HG02973 (cell line): ENCODE results near the gene CHI3L2.
"Not testable (repeated sequence)": the region's sequence is repeated elsewhere in the genome, so short reads cannot be mapped to it uniquely, and the experiment has no call there.

Experiments
- ATAC-seq: cut with Tn5 transposase; IDR thresholded peaks from one replicate; pipeline ENCODE4 v1.9.1; 2021; ENCODE audit warnings: moderate library complexity; ENCODE audit not compliant: unreplicated experiment

CHI3L2 gene

DNA sequence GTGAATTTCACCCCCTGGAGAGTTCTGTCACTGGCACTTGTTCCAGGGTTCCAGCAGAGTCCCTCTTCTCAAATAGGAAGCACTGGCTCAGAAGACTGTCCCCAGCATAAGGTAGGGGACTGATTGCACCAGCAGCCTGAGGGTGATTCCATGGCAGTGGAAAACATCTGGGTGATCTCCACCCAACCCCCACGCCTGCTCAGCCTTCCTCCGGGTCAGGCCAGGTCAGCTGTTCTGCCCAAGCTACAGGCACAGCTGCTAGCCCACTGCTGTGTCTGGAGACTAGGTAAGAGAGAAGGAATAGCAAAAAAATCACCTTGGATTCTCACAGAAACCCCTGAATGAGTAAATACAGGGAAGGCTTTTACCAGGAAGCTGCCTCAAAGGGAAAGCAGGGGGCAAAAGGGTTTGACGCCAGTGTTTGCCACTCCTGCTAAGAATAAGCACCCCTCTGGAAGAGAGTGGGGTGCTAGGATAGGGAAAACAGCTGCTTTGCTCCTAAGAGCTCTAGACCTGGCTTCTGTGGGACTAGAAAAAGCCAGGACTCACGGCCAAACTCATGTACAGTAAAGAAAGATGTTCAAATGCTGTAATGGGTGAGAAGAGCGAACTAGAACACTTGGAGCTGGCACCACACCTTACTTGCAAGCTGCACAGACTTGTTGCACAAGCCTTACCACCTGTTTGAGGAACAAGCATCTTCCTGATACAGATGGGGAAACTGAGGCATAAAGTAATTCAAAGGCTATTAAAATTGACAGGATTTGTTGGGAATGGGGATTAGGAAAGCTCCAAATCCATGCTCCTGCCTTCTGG is 26.0 kb upstream of the CHI3L2 start:
- no peak for ATAC-seq

DNA sequence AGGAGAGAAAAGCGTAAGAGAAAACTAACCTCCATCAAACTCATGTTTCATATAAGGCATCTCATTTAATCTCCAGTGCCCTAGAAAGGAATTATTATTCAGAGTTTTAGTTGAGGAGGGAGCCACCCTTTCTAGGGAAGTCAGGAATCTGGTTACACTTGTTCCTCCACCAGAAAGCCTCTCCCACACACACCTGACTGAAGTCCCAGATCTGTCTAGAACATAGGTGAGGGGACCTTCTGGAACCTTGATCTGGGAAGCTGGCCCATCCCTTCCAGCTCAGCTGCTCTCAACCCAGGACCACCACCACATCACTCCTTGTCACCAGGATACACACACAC is 25.2 kb upstream of the CHI3L2 start:
- no peak for ATAC-seq

DNA sequence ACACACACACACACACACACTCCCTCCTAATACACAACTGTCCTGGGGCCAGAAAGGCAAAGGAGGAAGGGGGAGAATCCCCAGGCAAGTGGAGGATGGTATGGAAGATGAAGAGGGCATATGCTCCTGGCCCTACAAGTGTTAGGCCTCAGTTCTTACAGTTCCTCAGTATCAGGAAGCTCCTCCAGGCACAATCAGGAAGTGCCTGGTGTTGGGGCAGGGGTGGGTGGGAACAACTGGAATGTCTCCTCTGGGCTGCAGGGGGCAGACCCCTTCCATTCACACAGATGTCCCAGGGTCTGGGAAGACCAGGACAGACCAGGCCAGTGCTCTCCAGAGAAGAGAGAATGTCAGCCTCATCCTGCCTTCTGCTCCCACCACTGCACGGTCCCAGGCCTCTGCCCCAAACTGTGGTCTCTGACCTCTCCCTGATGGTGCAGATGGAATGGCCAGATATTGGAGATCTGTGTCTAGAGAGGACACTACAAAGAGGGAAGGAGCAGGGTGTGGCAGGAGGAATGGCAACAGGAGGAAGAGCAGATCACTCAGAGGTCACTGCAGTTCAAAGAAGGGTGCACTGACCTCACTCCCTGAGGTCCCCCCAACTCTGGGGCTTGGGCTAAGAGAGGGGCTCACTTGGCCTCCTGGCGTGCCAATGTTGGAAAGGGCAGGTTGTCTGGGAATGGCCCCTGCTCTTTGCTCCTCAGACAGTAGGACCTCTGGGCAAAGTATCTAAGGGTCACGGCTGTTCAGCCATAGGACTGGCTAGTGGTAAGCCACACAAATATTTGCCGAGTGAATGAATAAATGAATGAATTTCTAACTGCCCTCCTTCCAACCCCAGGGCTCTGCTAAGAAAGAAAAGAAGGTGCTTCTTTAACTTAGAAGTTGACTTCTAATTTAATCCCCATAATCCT is 24.5 kb upstream of the CHI3L2 start:
- ATAC-seq = no peak

DNA sequence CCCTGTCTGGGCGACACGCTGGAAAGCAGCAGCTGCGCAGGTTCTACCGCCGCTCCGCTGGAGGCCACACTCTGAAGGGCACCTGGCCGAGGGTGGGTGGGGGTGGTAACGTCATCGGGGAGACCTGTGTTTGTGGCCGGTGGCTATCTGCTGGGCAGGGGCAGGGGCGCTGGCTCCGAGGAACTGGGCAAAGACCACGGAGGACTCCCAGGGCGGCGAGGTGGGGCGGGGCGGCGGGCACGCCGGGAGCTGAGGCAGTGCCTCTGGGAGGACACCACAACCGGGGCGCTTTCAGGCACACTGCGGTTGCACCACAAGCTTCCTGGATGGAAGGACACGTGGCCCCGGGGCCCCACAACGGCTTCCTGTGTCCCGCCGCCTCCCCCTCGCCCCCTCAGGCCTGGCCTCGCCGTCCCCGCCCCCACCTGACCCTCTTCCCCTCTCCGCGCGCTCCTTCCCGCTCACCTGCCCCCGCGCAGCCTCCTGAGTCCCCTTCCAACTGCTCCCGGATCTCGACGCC is 23.8 kb upstream of the CHI3L2 start:
- peak; percentile 49 for ATAC-seq

DNA sequence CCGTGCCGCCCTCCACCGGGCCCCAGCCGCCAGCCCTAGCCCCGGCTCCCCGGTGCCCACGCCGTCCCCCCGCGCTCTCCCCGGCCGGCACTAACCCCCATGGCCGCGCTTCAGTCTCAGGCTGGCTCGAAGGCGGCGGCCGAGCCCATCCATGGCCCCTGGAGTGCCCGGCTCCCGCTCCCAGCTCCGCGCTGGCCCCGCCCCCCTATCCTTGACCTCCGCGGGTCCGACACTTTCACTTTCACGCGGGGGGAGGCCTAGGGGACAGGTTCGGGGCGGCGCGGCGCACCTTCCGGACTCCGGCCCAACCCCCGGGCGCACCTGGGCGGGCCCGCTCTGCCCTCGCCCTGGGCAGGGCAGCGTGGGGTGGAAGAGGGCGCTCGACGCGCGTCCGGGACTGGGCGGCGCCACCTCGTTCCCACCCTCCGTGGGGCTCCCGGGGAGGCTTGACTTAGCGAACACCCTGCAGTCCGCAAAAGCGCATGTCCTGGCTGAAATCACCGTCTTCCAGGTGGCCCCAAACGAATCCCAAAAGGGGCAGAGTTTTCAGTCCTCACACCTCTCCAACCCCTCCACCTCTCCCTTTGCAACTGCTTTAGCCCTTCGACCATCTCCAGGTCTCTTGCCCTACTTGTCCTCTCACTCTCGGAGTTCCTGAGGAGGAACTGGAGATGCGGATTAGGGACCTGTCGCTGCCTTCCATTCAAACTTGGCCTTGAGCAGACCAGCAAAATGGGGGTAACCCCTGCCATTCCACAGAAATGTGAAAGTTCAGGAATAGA is 23.1 kb upstream of the CHI3L2 start:
- ATAC-seq = peak; percentile 55

DNA sequence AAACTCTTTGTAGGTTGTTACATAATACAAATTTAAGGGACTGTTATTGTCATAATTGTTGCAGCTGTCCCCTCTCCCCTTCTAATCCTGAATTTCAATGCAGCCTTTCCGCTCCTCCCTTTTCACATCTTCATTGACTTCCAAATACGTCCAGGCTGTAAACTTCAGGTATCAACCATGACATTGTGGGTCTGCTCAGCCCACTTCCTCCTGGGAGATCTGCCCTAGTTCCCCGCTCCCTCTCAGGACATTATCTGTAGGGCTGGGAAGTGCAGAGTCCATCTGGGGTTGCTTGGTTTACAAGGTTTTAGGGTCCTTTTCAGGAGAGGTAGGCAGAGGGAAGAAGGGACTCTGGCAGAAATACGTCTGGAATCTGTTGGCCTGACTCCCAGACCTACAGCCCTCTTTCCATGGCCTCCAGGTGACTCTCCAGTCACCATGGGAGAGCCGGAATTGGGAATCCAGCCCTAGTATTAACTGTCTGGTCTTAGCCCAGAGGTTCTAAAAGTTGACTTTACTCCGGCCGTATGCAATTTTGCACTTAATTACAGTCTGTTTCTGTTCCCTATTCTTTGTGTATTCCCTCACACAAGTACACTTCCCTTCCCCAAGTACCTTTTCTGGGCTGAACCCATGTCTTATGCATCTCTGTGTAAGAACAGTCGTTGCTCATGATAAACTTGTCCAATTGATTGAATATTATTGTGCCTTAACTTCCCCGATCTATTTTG is 22.4 kb upstream of the CHI3L2 start:
- no peak for ATAC-seq

DNA sequence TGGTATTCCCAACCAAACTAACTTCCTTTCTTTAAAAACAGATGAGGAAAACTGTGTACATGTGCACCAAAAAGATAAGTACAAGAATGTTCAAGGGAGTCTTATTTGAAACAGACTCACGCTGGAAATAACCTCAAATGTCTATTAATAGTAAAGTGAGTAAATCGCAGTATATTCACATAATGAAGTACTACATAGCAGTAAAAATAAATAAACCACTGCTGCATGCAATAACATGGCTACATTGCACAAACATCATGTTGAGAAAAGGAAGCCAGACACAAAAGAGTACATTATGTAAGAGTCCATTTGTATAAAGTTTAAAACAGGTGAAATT is 21.8 kb upstream of the CHI3L2 start:
- no peak for ATAC-seq

DNA sequence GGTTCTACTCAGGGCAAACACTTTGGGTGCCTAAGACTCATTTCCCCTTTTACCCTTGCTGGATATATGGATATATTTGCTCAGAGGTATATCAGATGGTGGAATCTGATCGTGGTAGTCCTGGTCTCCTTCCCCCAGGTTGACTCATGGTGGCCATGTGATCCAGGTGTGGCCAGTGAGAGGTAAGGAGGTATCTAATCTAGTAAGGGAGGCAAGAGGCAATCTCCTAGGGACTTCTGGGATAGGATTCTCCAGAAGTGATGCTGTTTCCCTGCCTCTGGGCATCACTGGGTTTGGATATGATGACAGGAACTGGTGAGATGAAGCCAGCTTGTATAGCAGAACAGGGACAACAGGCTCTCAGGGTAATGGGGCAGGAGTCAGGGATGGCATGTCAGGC is 18.6 kb upstream of the CHI3L2 start:
- no peak for ATAC-seq

DNA sequence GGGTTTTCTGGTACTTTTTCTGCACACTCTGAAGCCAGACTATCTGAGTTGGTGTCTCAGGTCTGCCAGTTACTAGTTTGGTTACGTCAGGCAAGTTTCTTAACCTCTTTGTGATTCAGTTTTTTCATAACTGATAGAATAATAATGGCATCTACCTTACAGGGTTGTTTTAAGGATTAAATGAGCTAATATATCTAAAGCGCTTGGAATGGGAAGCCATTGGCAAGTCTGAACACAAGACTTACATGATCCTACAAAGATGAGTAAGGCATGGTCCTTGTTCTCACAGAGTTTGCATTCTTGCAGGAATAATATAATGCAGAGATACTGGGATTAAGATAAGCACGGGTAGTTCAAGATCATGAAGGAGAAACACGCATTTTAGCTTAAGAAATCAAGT is 17.9 kb upstream of the CHI3L2 start:
- no peak for ATAC-seq

DNA sequence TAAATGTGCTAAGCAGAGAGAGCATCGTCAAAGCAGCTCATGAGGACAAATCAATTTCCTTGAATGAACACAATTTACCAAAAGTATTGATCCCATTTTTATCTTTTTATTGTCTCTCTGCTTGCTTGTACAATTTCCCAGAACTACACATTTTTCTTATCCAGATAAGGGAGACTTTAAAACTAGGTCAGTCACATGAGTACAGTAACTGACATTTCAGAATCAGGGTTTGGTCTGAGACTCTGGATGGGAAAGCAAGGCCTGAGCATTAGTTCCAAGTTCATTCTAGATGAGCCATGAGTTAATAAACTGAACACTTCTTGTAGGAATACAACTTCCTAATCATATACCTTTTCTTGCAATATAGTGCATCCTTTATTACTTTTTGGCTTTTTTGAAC is 15.6 kb upstream of the CHI3L2 start:
- no peak for ATAC-seq

DNA sequence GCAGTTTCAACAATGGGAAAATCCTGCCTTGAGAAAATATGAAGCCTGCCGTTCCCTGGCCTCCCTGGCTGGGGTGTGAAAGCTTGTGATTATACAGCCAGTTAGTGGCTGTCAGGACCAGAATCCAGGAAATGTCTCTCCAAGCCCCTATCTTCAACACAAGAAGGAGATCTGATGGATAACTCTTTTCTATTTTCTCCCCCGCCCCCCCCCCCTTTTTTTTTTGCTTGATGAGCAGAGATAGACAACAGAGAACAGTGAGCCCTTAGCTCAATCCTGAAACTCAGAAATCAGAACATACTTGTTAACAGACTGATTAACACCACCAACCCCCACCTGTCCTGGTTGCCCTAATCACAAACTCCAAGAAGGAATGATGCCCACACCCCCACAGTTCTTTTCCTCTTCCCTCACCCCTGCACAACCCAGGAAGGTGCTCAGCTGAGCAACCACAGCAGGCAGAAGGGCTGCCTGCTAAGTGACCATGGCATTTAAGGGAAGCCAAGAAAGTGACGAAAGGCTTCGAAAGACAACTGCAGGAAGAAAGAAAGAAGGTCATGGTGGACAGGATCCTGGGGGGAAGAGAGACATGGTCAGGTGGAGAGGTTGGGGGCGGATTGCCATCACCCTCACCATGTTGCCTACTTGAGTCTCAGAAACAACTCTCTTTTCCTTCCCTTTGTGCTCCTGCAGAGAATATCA is 14.7 kb upstream of the CHI3L2 start:
- ATAC-seq = no peak

DNA sequence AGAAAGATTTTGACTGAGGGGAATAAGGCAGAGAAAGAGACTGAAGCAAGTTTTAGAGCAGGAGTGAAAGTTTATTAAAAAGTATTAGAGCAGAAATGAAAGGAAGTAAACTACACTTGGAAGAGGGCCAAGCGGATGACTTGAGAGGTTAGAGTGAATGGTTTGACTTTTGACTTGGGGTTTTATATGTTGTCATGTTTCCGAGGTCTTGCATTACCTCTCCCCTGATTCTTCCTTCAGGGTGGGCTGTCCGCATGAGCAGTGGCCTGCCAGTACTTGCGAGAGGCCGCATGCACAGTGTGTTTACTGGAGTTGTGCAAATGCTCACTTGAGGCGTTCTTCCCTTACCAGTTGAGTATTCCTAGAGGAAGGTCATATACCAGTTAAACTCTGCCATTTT is 14.1 kb upstream of the CHI3L2 start:
- ATAC-seq = no peak

DNA sequence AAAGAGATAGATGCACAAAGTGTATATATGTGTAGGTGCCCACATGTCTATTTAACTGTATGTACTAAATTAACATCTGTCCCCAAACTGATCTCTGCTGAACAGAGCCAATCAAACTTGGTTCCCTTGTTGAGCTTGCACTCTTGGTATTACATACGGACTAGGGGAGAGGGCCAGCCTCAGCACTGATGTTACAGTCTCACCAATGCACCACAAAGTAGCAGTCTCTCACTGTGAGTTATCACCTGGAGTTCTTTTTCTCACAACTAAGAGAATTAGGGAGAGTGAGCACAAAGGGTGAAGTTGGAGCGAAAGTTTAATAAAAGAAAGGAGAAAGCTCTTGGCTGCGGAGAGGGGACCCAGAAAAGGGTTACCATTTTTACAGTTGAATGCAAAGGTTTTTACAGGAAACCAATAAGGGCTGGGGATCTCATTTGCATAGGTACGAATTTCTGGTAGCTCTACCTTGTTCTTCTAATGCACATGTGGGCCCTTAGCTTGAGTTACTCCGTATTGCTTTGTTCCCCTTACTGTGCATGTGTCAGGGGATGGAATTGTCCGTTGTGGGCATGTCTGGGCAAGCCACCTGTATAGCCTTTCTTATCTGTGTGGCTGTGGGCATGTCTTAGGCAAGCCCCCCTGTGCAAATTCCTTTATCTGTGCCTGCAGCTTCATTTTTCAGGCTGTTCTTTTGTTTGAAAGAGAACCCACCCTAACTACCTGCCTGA is 13.3 kb upstream of the CHI3L2 start:
- no peak for ATAC-seq

DNA sequence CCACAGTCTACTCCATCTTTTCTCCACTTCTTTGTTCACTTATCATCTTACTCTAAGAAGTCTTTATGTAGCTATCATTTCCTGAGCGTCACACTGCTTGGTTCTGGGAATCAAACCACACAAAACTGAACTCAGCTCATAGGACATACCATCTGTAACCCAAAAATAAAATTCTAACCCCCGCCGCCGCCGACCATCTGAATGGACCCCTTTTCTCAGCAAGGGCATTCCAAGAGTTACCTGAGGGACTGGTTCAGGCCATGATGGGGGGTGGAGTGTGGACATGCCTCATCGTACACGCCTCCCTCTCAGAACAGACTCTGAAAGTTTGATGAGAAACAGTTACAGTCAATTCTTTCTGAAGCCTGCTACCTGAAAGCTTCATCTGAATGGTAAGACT is 12.6 kb upstream of the CHI3L2 start:
- ATAC-seq = no peak

DNA sequence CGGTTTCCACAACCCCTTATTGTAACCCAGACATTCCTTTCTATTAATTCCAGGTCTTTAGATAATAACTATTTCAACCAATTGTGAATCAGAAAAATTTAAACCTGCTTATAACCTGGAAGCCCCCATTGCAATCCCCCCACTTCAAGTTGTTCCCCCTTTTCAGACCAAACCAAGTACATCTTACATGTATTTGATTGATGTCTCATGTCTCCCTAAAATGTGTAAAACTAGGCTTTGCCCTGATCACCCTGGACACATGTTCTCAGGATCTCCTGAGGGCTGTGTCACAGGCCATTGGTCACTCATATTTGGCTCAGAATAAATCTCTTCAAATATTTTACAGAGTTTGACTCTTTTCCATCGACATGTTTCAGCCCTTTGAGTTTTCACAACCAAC is 12.2 kb upstream of the CHI3L2 start:
- ATAC-seq = not testable (repeated sequence)

DNA sequence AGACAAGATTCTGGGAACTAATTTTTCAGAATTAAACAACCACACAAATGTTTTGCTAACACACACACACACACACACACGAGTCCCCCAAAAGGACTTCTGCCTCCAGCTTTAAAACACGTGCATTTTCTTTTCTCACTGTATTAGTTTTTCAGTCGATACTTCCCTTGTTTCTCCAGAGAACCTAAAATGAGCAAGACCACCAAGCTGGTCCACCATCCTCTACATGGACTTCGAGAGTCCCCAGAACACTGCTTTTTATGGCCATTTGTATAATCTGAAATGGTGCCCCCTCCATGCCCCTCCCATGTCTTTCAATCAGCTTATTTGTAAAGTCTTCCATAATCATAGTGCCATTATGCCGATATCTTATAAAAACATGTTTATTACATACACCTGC is 10.8 kb upstream of the CHI3L2 start:
- no peak for ATAC-seq

DNA sequence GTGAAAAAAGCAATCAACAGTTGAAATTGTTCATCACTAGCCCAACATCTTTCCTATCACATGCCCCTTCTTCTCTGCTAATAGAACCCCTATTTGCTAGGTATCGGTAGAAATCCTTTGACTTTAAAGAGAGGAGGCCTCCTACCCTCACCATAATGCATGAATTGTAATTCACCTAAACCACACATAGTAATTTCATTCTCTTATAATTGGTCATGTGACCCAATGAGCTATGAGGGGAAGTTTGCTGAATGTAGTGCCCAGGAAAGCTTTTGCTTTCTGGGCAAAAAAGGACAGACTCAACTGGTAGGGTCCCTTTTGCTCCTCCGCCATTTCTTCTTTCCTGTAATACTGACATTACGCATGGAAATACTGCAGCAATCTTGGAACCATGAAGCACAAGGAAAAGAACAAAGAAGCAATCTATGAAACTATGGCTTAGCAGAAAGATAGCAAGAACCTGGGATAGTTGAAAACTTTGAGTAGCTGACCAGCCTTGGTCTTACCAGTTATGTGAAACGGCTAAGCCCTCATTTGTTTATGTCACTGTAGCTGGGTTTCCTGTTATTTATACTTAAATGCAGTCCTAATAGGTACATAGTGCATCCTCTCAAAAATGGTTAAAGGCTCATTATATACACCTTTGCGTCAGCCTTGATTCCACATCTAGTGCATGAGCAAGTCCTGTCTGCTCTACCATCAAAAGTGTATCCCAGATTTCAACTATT is 10.2 kb upstream of the CHI3L2 start:
- ATAC-seq = no peak

DNA sequence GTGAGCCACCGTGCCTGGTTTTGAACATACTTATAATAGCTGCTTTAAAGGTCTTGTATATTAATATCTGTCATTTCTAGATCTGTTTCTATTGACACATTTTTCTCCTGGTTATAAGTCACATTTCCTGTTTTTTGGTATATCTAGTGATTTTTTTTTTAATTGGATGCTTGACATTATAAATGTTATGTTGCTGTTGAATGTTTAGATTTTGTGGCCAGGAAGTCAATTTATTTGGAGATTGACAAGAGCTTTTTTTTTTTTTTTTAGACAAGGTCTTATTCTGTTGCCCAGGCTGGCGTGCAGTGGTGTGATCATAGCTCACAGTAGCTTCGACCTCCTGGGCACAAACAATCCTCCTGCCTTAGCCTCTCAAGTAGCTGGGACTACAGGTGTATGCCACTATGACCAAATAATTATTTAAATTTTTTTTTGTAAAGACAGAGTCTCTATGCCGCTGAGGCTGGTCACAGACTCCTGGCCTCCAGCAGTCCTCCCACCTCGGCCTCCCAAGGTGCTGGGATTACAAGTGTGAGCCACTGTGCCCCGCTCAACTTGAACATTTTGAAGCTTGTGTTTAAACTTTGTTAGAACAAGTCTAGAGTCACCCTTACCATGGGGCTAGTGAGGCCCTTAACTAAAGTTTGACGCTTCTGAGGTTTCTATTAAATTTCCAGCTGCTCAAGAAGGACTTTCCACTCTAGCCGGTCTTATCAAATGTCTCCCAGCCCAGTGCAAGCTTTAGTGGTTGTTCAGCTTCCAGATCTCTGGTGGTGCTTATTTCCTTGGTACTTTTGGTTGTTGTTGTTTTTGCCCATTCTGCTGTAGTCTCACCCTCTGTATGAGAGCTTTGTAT is 8.6 kb upstream of the CHI3L2 start:
- peak; percentile 0 for ATAC-seq
